Raji (cell line): Measurements from ENCODE around the gene CLPTM1L.

ENCODE experiments used
- POLR2A ChIP-seq: IDR thresholded peaks from 2 replicates; pipeline ENCODE4 v1.6.1; 2011; ENCODE audit warnings: low read depth, low read length, control low read depth; ENCODE audit not compliant: insufficient read depth

The CLPTM1L gene

GRCh38 chr5:1316588-1317340, 28.1 kb downstream of the CLPTM1L start:
- no peak for TF ChIP-seq POLR2A

- peak; percentile 75 for TF ChIP-seq POLR2A
Measured at GRCh38 chr5:1315709-1316587, 29.0 kb downstream of the CLPTM1L start.

- no peak; the same call in 1 of the 2 replicates for TF ChIP-seq POLR2A
Measured at GRCh38 chr5:1315018-1315708, 29.7 kb downstream of the CLPTM1L start.

- no peak for TF ChIP-seq POLR2A
Measured at GRCh38 chr5:1314564-1314982, 30.3 kb downstream of the CLPTM1L start.

- TF ChIP-seq POLR2A: peak; percentile 38; the same call in 1 of the 2 replicates
Measured at GRCh38 chr5:1312993-1313833, 31.7 kb downstream of the CLPTM1L start.

GRCh38 chr5:1312206-1312605, 32.7 kb downstream of the CLPTM1L start:
- TF ChIP-seq POLR2A: no peak

- TF ChIP-seq POLR2A: no peak
Measured at GRCh38 chr5:1311439-1312055, 33.4 kb downstream of the CLPTM1L start.

- no peak for TF ChIP-seq POLR2A
Measured at GRCh38 chr5:1310118-1310517, 34.8 kb downstream of the CLPTM1L start.

- TF ChIP-seq POLR2A: no peak
Measured at GRCh38 chr5:1304033-1304432, 40.9 kb downstream of the CLPTM1L start.

- TF ChIP-seq POLR2A: no peak
Measured at GRCh38 chr5:1302258-1302657, 42.6 kb downstream of the CLPTM1L start.

GRCh38 chr5:1300581-1301083, 44.3 kb downstream of the CLPTM1L start:
- no peak for TF ChIP-seq POLR2A

GRCh38 chr5:1299961-1300360, 44.9 kb downstream of the CLPTM1L start:
- no peak for TF ChIP-seq POLR2A

GRCh38 chr5:1299511-1299850, 45.4 kb downstream of the CLPTM1L start:
- TF ChIP-seq POLR2A: no peak

GRCh38 chr5:1298723-1299510, 46.0 kb downstream of the CLPTM1L start:
- TF ChIP-seq POLR2A: no peak

GRCh38 chr5:1298067-1298551, 46.8 kb downstream of the CLPTM1L start:
- no peak for TF ChIP-seq POLR2A
